ENCODE results near the gene BEX5.

DNA sequence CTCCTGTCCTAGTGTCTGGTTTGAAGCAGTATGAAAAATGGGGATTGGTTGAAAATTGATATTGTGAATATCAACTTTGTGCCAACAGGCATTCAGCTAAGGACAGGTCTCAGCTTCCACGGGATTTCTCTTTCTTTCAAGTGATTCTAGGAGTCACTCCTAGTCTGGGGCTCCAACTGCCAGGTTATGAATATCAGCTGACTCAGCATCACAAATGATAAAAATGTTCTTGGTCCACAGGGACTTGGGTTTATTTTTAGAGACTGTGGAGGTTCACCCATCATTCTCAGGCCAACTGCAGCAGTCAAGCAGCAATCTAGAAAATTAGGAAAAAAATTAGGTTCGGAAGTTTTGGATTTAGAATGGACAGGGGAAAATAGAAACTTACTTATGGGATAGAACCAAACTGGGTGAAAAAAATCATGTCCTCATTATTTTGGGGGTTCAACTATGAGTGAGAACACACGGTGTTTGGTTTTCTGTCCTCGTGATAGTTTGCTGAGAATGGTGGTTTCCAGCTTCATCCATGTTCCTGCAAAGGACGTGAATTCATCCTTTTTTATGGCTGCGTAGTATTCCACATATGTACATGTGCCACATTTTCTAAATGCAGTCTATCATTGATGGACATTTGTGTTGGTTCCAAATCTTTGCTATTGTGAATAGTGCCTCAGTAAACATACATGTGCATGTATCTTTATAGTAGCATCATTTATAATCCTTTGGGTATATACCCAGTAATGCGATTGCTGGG lies 30.4 kb upstream of the BEX5 start:
- TF ChIP-seq, protein P1, sequence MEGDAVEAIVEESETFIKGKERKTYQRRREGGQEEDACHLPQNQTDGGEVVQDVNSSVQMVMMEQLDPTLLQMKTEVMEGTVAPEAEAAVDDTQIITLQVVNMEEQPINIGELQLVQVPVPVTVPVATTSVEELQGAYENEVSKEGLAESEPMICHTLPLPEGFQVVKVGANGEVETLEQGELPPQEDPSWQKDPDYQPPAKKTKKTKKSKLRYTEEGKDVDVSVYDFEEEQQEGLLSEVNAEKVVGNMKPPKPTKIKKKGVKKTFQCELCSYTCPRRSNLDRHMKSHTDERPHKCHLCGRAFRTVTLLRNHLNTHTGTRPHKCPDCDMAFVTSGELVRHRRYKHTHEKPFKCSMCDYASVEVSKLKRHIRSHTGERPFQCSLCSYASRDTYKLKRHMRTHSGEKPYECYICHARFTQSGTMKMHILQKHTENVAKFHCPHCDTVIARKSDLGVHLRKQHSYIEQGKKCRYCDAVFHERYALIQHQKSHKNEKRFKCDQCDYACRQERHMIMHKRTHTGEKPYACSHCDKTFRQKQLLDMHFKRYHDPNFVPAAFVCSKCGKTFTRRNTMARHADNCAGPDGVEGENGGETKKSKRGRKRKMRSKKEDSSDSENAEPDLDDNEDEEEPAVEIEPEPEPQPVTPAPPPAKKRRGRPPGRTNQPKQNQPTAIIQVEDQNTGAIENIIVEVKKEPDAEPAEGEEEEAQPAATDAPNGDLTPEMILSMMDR (IDR thresholded peaks at IDR 0.05): no peak
- TF ChIP-seq POLR2A (IDR thresholded peaks at IDR 0.05): no peak
